Measurements from ENCODE around the gene ACAA2. TPM values are rescaled to one million over a fixed set of nuclear protein-coding genes. Genes with fewer than 3 reads are reported as not detected.
A peak's percentile ranks its signal among the peaks of the same experiment; 100 is the strongest.

The ACAA2 gene
- total and polyA plus RNA-seq, 4 donors = 55.6 to 1,315 (median 646) TPM

DNA sequence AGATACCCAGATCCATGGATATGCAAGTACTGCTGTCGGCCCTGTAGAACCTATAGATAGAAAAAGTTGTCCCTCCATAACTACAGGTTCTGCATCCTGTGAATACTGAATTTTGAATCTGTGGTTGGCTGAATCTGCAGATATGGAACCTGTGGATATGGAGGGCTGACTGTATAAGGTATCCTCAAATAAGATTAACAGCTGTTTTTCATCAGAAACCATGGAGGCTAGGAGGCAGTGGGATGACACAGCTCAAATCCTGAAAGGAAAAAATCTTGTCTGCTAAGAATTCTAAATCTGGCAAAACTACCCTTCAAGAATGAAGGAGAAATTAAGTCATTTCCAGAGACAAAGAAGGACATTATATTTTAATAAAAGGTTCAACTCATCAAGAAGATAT, 14.7 kb upstream of the ACAA2 start:
- DNase-seq (ENCODE audit: low spot score) = no peak
- H3K27me3 ChIP-seq (ENCODE audit: control insufficient read depth in 4 of 4, insufficient read depth in 4 of 4, low read length in 3 of 4) = no peaks in the 10 kb centered on the region
- H3K4me3 ChIP-seq (ENCODE audit: low read depth in 1 of 3, low read length in 3 of 3) = no peak overlapping the region
- no peak for TF ChIP-seq SP1 (IDR thresholded peaks at IDR 0.05)
- TF ChIP-seq JUND (IDR thresholded peaks at IDR 0.05) = no peak
- H3K4me1 ChIP-seq (ENCODE audit: control insufficient read depth in 4 of 4, insufficient read depth in 4 of 4, low read length in 3 of 4) = peaks cover 12 to 23% (median 21%) of the 10 kb centered on the region in 4 donors
- no peak overlapping the region for H3K9ac ChIP-seq (ENCODE audit: low read depth in 1 of 2, low read length in 2 of 2)
- H3K27ac ChIP-seq (ENCODE audit: low read depth in 1 of 2, low read length in 2 of 2) = no peak overlapping the region
- H3K36me3 ChIP-seq (ENCODE audit: control insufficient read depth in 4 of 4, insufficient read depth in 3 of 4, low read depth in 1 of 4, low read length in 3 of 4) = peaks cover 0 to 3% (median 0%) of the 10 kb centered on the region in 4 donors
- peaks cover 0 to 7% (median 2%) of the 10 kb centered on the region in 4 donors for H3K9me3 ChIP-seq (ENCODE audit: control insufficient read depth in 4 of 4, low read length in 3 of 4)
- WGBS = 96% methylated on average over 1 of the region's 1 CpG

GRCh38 chr18:49819823-49820671, 6.7 kb upstream of the ACAA2 start:
- Histone ChIP-seq H3K27ac (ENCODE audit: low read depth in 1 of 2, low read length in 2 of 2) (peak overlapping the region; percentile 23 to 37), H3K4me3 (ENCODE audit: low read depth in 1 of 3, low read length in 3 of 3) (no peak overlapping the region), H3K27me3 (ENCODE audit: control insufficient read depth in 4 of 4, insufficient read depth in 4 of 4, low read length in 3 of 4) (no peaks in the 10 kb centered on the region), H3K9ac (ENCODE audit: low read depth in 1 of 2, low read length in 2 of 2) (no peak overlapping the region), H3K4me1 (ENCODE audit: control insufficient read depth in 4 of 4, insufficient read depth in 4 of 4, low read length in 3 of 4) (peaks cover 10 to 33% (median 19%) of the 10 kb centered on the region in 4 donors), H3K36me3 (ENCODE audit: control insufficient read depth in 4 of 4, insufficient read depth in 3 of 4, low read depth in 1 of 4, low read length in 3 of 4) (no peaks in the 10 kb centered on the region), H3K9me3 (ENCODE audit: control insufficient read depth in 4 of 4, low read length in 3 of 4) (no peaks in the 10 kb centered on the region)
- 77% methylated on average over 5 of the region's 5 CpGs for WGBS
- TF ChIP-seq EGR1 (IDR thresholded peaks at IDR 0.05; ENCODE audit: low read depth in 2 of 2) (no peak), FOXA2 (IDR thresholded peaks at IDR 0.05) (no peak), TAF1 (conservative IDR thresholded peaks at IDR 0.05) (no peak), RAD21 (IDR thresholded peaks at IDR 0.05) (no peak), YY1 (IDR thresholded peaks at IDR 0.05) (no peak), CTCF (IDR thresholded peaks at IDR 0.05; ENCODE audit: low read depth, low read length, missing input control) (no peak), NR2F2 (IDR thresholded peaks at IDR 0.05) (no peak), JUND (IDR thresholded peaks at IDR 0.05) (no peak), SP1 (IDR thresholded peaks at IDR 0.05) (no peak), ZBTB33 (IDR thresholded peaks at IDR 0.05) (no peak), HNF4G (IDR thresholded peaks at IDR 0.05) (no peak), RXRA (IDR thresholded peaks at IDR 0.05) (no peak), HNF4A (conservative IDR thresholded peaks at IDR 0.05) (no peak), FOXA1 (IDR thresholded peaks at IDR 0.05) (no peak)
- TF ChIP-seq, protein P1, sequence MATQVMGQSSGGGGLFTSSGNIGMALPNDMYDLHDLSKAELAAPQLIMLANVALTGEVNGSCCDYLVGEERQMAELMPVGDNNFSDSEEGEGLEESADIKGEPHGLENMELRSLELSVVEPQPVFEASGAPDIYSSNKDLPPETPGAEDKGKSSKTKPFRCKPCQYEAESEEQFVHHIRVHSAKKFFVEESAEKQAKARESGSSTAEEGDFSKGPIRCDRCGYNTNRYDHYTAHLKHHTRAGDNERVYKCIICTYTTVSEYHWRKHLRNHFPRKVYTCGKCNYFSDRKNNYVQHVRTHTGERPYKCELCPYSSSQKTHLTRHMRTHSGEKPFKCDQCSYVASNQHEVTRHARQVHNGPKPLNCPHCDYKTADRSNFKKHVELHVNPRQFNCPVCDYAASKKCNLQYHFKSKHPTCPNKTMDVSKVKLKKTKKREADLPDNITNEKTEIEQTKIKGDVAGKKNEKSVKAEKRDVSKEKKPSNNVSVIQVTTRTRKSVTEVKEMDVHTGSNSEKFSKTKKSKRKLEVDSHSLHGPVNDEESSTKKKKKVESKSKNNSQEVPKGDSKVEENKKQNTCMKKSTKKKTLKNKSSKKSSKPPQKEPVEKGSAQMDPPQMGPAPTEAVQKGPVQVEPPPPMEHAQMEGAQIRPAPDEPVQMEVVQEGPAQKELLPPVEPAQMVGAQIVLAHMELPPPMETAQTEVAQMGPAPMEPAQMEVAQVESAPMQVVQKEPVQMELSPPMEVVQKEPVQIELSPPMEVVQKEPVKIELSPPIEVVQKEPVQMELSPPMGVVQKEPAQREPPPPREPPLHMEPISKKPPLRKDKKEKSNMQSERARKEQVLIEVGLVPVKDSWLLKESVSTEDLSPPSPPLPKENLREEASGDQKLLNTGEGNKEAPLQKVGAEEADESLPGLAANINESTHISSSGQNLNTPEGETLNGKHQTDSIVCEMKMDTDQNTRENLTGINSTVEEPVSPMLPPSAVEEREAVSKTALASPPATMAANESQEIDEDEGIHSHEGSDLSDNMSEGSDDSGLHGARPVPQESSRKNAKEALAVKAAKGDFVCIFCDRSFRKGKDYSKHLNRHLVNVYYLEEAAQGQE (IDR thresholded peaks at IDR 0.05) = no peak
- TF ChIP-seq, protein P2, sequence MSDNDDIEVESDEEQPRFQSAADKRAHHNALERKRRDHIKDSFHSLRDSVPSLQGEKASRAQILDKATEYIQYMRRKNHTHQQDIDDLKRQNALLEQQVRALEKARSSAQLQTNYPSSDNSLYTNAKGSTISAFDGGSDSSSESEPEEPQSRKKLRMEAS (IDR thresholded peaks at IDR 0.05) = no peak
- no peak for DNase-seq (ENCODE audit: low spot score)
